Esophagus squamous epithelium (tissue), 5 donors: ENCODE results near the gene CALN1. TPM values are rescaled to one million over a fixed set of nuclear protein-coding genes. Genes with fewer than 3 reads are reported as not detected.

ENCODE experiments used
- DNase-seq: peaks from one replicate; lab custom pipeline; 2025; lab: John Stamatoyannopoulos, UW
- H3K27ac ChIP-seq, 4 donors: fragments of 200-600 bp; sonication (generic); one replicate each; pipeline ENCODE4 v1.5.1; 2016 to 2019; ENCODE audit warnings: mild to moderate bottlenecking in 1 of 4
- H3K27me3 ChIP-seq, 4 donors: fragments of 200-600 bp; sonication (generic); 1 replicate in 3 of 4; 2 replicates in 1 of 4; pipeline versions ENCODE4 v1.5.1 to v1.6.0; 2017 to 2021; ENCODE audit warnings: antibody characterized with exemption in 1 of 4
- H3K36me3 ChIP-seq, 3 donors: fragments of 200-600 bp; sonication (generic); one replicate each; pipeline ENCODE4 v1.5.1; 2016 to 2019
- H3K4me1 ChIP-seq, 3 donors: fragments of 200-600 bp; sonication (generic); one replicate each; pipeline ENCODE4 v1.5.1; 2017 to 2019
- H3K4me3 ChIP-seq, 4 donors: fragments of 200-600 bp; sonication (generic); 1 replicate in 3 of 4; 2 replicates in 1 of 4; pipeline ENCODE4 v1.5.1; 2016 to 2019; ENCODE audit warnings: mild to moderate bottlenecking in 2 of 4, moderate library complexity in 1 of 4
- H3K9me3 ChIP-seq, 3 donors: fragments of 200-600 bp; sonication (generic); one replicate each; pipeline ENCODE4 v1.5.1; 2016 to 2019
- CTCF ChIP-seq, 6 experiments: fragments of 450-650 bp in 4 of 6; fragments of 200-600 bp in 2 of 6; sonication (generic) in 2 of 6; IDR thresholded peaks; one replicate each; pipeline ENCODE4 v1.5.1; 2016 to 2019; ENCODE audit warnings: antibody characterized with exemption in 6 of 6, mild to moderate bottlenecking in 4 of 6, moderate library complexity in 4 of 6
- POLR2A ChIP-seq, 4 donors: fragments of 450-650 bp; IDR thresholded peaks; one replicate each; pipeline ENCODE4 v1.6.1; 2017; ENCODE audit warnings: antibody characterized with exemption in 4 of 4, mild to moderate bottlenecking in 4 of 4, moderate library complexity in 3 of 4
- WGBS, 2 donors: methylation state at CpG; one replicate each; pipeline ENCODE4 v1.1.5; 2018; 5-methylcytosine and 5-hydroxymethylcytosine counted together
- intact Hi-C: fragments of 100-400 bp; cut with DNase I; formaldehyde crosslinking; loops from one replicate; pipeline ENCODE4 v1.15.0; 2022
- total RNA-seq, 4 donors: library from RNA; depleted of rRNA; stranded (reverse); fragments of >200 nt; gene quantifications; one replicate each; pipeline ENCODE4 v1.1.0, GENCODE V29; 2016
- donor health status: DM: yes; HTN: yes; CAD: no.

Gene CALN1
- total RNA-seq, 4 donors from 2014 or later: 0.83 TPM; not detected in 3

GRCh38 chr7:72292118-72292517 is 120.0 kb downstream of the CALN1 start:
- 69 to 85% methylated on average over 3 of the region's 3 CpGs for WGBS, 2 donors
- H3K4me1 ChIP-seq: no peaks in the 10 kb centered on the region
- no peak for DNase-seq
- H3K27ac ChIP-seq: no peak overlapping the region
- no peak for TF ChIP-seq CTCF (IDR thresholded peaks at IDR 0.05)
- TF ChIP-seq POLR2A (IDR thresholded peaks at IDR 0.05): no peak
- H3K9me3 ChIP-seq: no peaks in the 10 kb centered on the region
- no peaks in the 10 kb centered on the region for H3K27me3 ChIP-seq
- intact Hi-C loops: no loop called here
- H3K36me3 ChIP-seq: no peaks in the 10 kb centered on the region
- H3K4me3 ChIP-seq: no peak overlapping the region

- 0% methylated on average over 1 of the region's 1 CpG for WGBS, 2 donors
- H3K36me3 ChIP-seq: no peaks in the 10 kb centered on the region
- no peaks in the 10 kb centered on the region for H3K9me3 ChIP-seq
- no peaks in the 10 kb centered on the region for H3K27me3 ChIP-seq
- no peak for DNase-seq
- no peaks in the 10 kb centered on the region for H3K4me1 ChIP-seq
- intact Hi-C loops: no loop called here
- H3K4me3 ChIP-seq: no peak overlapping the region
- TF ChIP-seq CTCF (IDR thresholded peaks at IDR 0.05): no peak
- no peak for TF ChIP-seq POLR2A (IDR thresholded peaks at IDR 0.05)
- H3K27ac ChIP-seq: no peak overlapping the region
Measured at GRCh38 chr7:72286519-72286918, 125.6 kb downstream of the CALN1 start.

- H3K27me3 ChIP-seq: no peaks in the 10 kb centered on the region
- TF ChIP-seq POLR2A (IDR thresholded peaks at IDR 0.05) (no peak), CTCF (IDR thresholded peaks at IDR 0.05) (no peak)
- no peak for DNase-seq
- no peak overlapping the region for H3K4me3 ChIP-seq
- intact Hi-C loops: no loop called here
- H3K4me1 ChIP-seq: no peaks in the 10 kb centered on the region
- no peaks in the 10 kb centered on the region for H3K36me3 ChIP-seq
- WGBS, 2 donors: 88 to 90% methylated on average over 1 of the region's 1 CpG
- H3K9me3 ChIP-seq: no peaks in the 10 kb centered on the region
- H3K27ac ChIP-seq: no peak overlapping the region
Measured at GRCh38 chr7:72283309-72283708, 128.8 kb downstream of the CALN1 start.

- 40 to 45% methylated on average over 2 of the region's 2 CpGs for WGBS, 2 donors
- intact Hi-C loops: no loop called here
Measured at GRCh38 chr7:72281308-72281707, 130.8 kb downstream of the CALN1 start.

GRCh38 chr7:72279203-72279602 is 132.9 kb downstream of the CALN1 start:
- no peaks in the 10 kb centered on the region for H3K4me1 ChIP-seq
- H3K36me3 ChIP-seq: no peaks in the 10 kb centered on the region
- no peak for DNase-seq
- TF ChIP-seq POLR2A (IDR thresholded peaks at IDR 0.05) (no peak), CTCF (IDR thresholded peaks at IDR 0.05) (no peak)
- H3K27me3 ChIP-seq: no peaks in the 10 kb centered on the region
- intact Hi-C loops: no loop called here
- 82 to 84% methylated on average over 3 of the region's 3 CpGs for whole genome bisulfite sequencing, 2 donors
- H3K27ac ChIP-seq: no peak overlapping the region
- H3K4me3 ChIP-seq: no peak overlapping the region
- H3K9me3 ChIP-seq: peaks cover 0 to 20% (median 0%) of the 10 kb centered on the region in 3 donors

More at GRCh38 chr7:72281308-72281707, 130.8 kb downstream of the CALN1 start:
- no peak overlapping the region for H3K4me3 ChIP-seq
- H3K36me3 ChIP-seq: no peaks in the 10 kb centered on the region
- no peaks in the 10 kb centered on the region for H3K27me3 ChIP-seq
- H3K4me1 ChIP-seq: no peaks in the 10 kb centered on the region
- H3K27ac ChIP-seq: no peak overlapping the region
- DNase-seq: no peak
- peaks cover 0 to 13% (median 0%) of the 10 kb centered on the region in 3 donors for H3K9me3 ChIP-seq
- TF ChIP-seq POLR2A (IDR thresholded peaks at IDR 0.05) (no peak), CTCF (IDR thresholded peaks at IDR 0.05) (no peak)
